GM23338 (cell line): ENCODE data around the gene CCDC106. TPM values are rescaled to one million over a fixed set of nuclear protein-coding genes. Genes with fewer than 3 reads are reported as not detected.

Experiments
- ATAC-seq: fragments of 200-7000 bp; cut with Tn5 transposase; 3 replicates; pipeline ENCODE4 v1.9.1; 2020
- DNase-seq: peaks from one replicate; pipeline ENCODE4 v3.0.0-alpha.2; 2015; ENCODE audit warnings: low spot score
- H2AFZ ChIP-seq: fragments of 200-600 bp; sonication (generic); 2 replicates; pipeline ENCODE4 v1.8.0; 2016; ENCODE audit warnings: antibody characterized with exemption, mild to moderate bottlenecking, moderate library complexity
- H3F3A ChIP-seq: fragments of 200-600 bp; sonication (generic); replicated peaks from 2 replicates; pipeline ENCODE4 v1.8.0; 2017; ENCODE audit warnings: antibody characterized with exemption, mixed run types, low read depth
- H3K27ac ChIP-seq: fragments of 200-600 bp; sonication (generic); 2 replicates; pipeline ENCODE4 v1.6.1; 2016; ENCODE audit warnings: low read depth
- H3K27me3 ChIP-seq: fragments of 200-600 bp; sonication (generic); 2 replicates; pipeline ENCODE4 v1.8.0; 2016; ENCODE audit warnings: mild to moderate bottlenecking, mixed run types, moderate library complexity; ENCODE audit not compliant: insufficient read depth
- H3K36me3 ChIP-seq: fragments of 200-600 bp; sonication (generic); 2 replicates; pipeline ENCODE4 v1.8.0; 2016; ENCODE audit warnings: mild to moderate bottlenecking; ENCODE audit not compliant: insufficient read depth
- H3K4me1 ChIP-seq: fragments of 200-600 bp; sonication (generic); 2 replicates; pipeline ENCODE4 v1.8.0; 2016; ENCODE audit warnings: mild to moderate bottlenecking, moderate library complexity; ENCODE audit not compliant: insufficient read depth
- H3K4me2 ChIP-seq: fragments of 200-600 bp; sonication (generic); 2 replicates; pipeline ENCODE4 v1.7.1; 2017; ENCODE audit warnings: mixed run types
- H3K4me3 ChIP-seq: fragments of 200-600 bp; sonication (generic); 2 replicates; pipeline ENCODE4 v1.6.1; 2016; ENCODE audit warnings: mixed run types
- H3K79me2 ChIP-seq: fragments of 200-600 bp; sonication (generic); replicated peaks from 2 replicates; pipeline ENCODE4 v1.8.0; 2017; ENCODE audit warnings: mild to moderate bottlenecking; ENCODE audit not compliant: insufficient read depth
- H3K9me2 ChIP-seq: fragments of 200-600 bp; sonication (generic); 2 replicates; pipeline ENCODE4 v1.8.0; 2017; ENCODE audit not compliant: insufficient read depth
- H4K20me1 ChIP-seq: fragments of 200-600 bp; sonication (generic); replicated peaks from 2 replicates; pipeline ENCODE4 v1.8.0; 2017; ENCODE audit warnings: mild to moderate bottlenecking; ENCODE audit not compliant: insufficient read depth
- H3K27ac Mint-ChIP-seq: 2 replicates; pipeline ENCODE4 v1.8.0; 2020; ENCODE audit warnings: inconsistent platforms, mild to moderate bottlenecking, moderate library complexity, mixed read lengths
- H3K27me3 Mint-ChIP-seq: 3 replicates; pipeline ENCODE4 v1.8.0; 2022; ENCODE audit warnings: low read depth, mild to moderate bottlenecking, moderate library complexity, mixed read lengths, inconsistent platforms; ENCODE audit not compliant: insufficient read depth, poor library complexity
- H3K36me3 Mint-ChIP-seq: 3 replicates; pipeline ENCODE4 v1.8.0; 2021; ENCODE audit warnings: low read depth, mild to moderate bottlenecking, inconsistent platforms, moderate library complexity, mixed read lengths
- H3K4me1 Mint-ChIP-seq: 3 replicates; pipeline ENCODE4 v1.8.0; 2020; ENCODE audit warnings: mild to moderate bottlenecking, inconsistent platforms, mixed read lengths
- H3K4me3 Mint-ChIP-seq: 3 replicates; pipeline ENCODE4 v1.8.0; 2021; ENCODE audit warnings: moderate library complexity, mild to moderate bottlenecking, inconsistent platforms, mixed read lengths
- H3K9me3 Mint-ChIP-seq: 3 replicates; pipeline ENCODE4 v1.8.0; 2020; ENCODE audit warnings: moderate library complexity, mild to moderate bottlenecking, inconsistent platforms, mixed read lengths
- CREB1 ChIP-seq: fragments of 250-450 bp; sonication (Bioruptor Pico); IDR thresholded peaks from 2 replicates; pipeline ENCODE4 v1.5.0; 2020; ENCODE audit warnings: low read depth, mild to moderate bottlenecking, moderate library complexity
- CTCF ChIP-seq, 2 experiments: fragments of 200-600 bp in 1 of 2; sonication (generic) in 1 of 2; conservative IDR thresholded peaks; 2 replicates each; pipeline versions ENCODE4 v1.5.1 to v1.6.1; 2016 to 2017; ENCODE audit warnings: antibody characterized with exemption in 2 of 2, low read depth in 2 of 2, mild to moderate bottlenecking in 2 of 2, moderate library complexity in 1 of 2
- NANOG ChIP-seq: IDR thresholded peaks from 2 replicates; pipeline ENCODE4 v1.6.1; 2016; ENCODE audit warnings: antibody characterized with exemption, borderline replicate concordance
- ZNF114 ChIP-seq: fragments of 250-450 bp; sonication (Bioruptor Pico); IDR thresholded peaks from 2 replicates; pipeline ENCODE4 v1.5.0; 2020; ENCODE audit warnings: mild to moderate bottlenecking, moderate library complexity
- ZNF462 ChIP-seq: fragments of 250-450 bp; sonication (Bioruptor Pico); IDR thresholded peaks from 2 replicates; pipeline ENCODE4 v1.5.0; 2020; ENCODE audit warnings: mild to moderate bottlenecking, moderate library complexity
- polyA plus RNA-seq: library from polyadenylated mRNA; unstranded; fragments of >200 nt; fragmentation: Nextera tagmentation; extraction: Ambion mirVana; gene quantifications from 2 replicates; pipeline ENCODE4 v1.2.1, GENCODE V29; 2016
- total RNA-seq: library from RNA; depleted of rRNA; stranded (reverse); fragments of >200 nt; shearing (Covaris generic); gene quantifications from 2 replicates; pipeline ENCODE4 v1.2.3, GENCODE V29; 2014

Gene CCDC106
- total and polyA plus RNA-seq, 2 experiments from 2014 or later: 12.0 to 17.6 TPM

DNA sequence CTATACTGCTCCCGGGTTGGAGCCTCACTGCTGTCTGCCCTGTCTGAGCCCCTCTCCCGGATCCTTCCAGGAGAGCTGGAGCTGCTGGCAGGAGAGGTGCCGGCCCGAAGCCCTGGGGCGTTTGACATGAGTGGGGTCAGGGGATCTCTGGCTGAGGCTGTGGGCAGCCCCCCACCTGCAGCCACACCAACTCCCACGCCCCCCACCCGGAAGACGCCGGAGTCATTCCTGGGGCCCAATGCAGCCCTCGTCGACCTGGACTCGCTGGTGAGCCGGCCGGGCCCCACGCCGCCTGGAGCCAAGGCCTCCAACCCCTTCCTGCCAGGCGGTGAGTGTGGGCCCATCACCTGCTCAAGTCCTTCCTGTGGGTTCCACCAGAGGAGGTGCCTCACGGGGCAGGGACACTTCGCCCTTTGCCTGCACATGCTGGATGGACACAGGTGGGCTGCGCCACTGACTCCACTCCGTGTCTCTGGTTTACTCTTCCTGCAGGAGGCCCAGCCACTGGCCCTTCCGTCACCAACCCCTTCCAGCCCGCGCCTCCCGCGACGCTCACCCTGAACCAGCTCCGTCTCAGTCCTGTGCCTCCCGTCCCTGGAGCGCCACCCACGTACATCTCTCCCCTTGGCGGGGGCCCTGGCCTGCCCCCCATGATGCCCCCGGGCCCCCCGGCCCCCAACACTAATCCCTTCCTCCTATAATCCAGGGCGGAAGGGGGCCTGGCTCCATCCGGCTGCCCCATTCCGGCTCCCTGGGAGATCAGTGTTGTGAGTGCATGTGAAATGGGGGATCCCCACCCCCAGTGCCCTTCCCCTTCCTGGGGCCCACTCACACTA is 46.9 kb downstream of the CCDC106 start (continued):
- no peak for TF ChIP-seq ZNF462 (CRISPR knock-in tag)
- no peak for TF ChIP-seq NANOG
- TF ChIP-seq ZNF114 (CRISPR knock-in tag): no peak

DNA sequence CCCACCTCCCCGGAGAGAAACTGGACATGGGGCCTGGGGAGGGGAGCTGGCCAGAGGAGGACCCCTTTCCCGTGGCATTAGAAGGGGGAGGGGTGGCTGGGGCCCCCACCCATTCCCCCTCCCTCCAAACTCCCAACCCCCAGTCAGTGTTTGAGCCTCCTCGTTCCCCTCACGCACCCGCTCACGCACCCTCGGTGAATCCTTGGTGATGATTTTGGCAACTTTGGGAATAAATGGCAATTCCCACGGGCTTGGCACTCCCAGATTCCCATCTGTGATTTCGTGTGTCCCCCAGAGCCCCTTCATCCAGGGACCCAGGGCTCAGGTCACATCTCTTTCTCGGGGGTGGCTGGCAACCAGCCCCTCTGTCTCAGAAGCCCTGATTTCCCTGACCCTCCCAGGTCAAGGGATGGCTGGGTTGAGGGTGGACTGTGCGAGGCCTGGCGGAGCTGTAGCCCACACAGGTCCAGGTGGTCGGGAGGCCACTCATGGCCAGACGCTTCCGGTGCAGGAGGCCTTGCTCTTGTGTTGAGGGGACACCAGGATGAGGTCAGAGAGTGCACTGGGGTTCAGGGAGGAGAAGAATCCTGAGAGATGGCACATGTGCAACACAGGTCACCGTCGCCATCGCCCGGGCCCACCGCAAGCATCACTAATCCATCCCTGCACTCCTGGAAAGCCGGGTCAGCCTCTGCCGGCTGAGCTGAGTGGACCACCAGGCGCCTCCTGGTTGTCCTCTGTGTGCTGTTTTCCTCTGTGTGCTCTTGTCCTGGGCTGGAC is 47.7 kb downstream of the CCDC106 start:
- Mint-ChIP-seq H3K9me3 (no peaks in the 10 kb centered on the region), H3K4me3 (no peak overlapping the region), H3K27me3 (peaks cover 6% of the 10 kb centered on the region), H3K27ac (no peak overlapping the region), H3K36me3 (peaks cover 48% of the 10 kb centered on the region), H3K4me1 (no peaks in the 10 kb centered on the region; the same call in 2 of the 3 replicates)
- Histone ChIP-seq H3K4me3 (no peak overlapping the region), H3K4me2 (no peak overlapping the region), H3K79me2 (no peaks in the 10 kb centered on the region), H3F3A (no peaks in the 10 kb centered on the region), H2AFZ (no peak overlapping the region), H3K27ac (no peak overlapping the region), H3K9me2 (no peaks in the 10 kb centered on the region), H3K36me3 (no peaks in the 10 kb centered on the region), H3K4me1 (no peaks in the 10 kb centered on the region), H4K20me1 (no peaks in the 10 kb centered on the region; the same call in 1 of the 2 replicates), H3K27me3 (no peaks in the 10 kb centered on the region)
- ATAC-seq (no peak), DNase-seq (no peak)
- TF ChIP-seq CTCF (conservative IDR thresholded peaks at IDR 0.05; ENCODE audit: low read depth in 2 of 2) (no peak), ZNF462 (CRISPR knock-in tag) (no peak), CREB1 (CRISPR knock-in tag) (no peak)
